HG03108 (cell line): Measurements from ENCODE around the gene CEACAM20.
A peak's percentile ranks its signal among the peaks of the same experiment; 100 is the strongest.
"Not testable (repeated sequence)": the region's sequence is repeated elsewhere in the genome, so short reads cannot be mapped to it uniquely, and the experiment has no call there.

Experiments
- ATAC-seq: cut with Tn5 transposase; IDR thresholded peaks from one replicate; pipeline ENCODE4 v1.9.1; 2021; ENCODE audit warnings: moderate library complexity; ENCODE audit not compliant: unreplicated experiment

The CEACAM20 gene

DNA sequence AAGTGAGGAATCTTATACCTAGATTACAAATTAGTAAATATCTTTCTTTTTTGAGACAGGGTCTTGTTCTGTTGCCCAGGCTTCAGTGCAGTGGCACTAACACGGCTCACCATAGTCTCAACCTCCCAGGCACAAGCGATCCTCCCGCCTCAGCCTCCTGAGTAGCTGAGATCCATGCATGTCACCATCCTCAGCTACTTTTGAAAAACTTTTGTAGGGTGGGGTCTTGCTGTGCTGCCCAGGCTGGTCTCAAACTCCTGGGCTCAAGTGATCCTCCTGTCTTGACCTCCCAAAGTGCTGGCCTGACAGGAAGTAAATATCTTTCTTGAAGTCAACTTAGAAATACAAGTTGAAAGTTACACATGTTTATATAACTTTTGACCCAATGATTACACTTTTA, 20.0 kb upstream of the CEACAM20 start:
- no peak for ATAC-seq

DNA sequence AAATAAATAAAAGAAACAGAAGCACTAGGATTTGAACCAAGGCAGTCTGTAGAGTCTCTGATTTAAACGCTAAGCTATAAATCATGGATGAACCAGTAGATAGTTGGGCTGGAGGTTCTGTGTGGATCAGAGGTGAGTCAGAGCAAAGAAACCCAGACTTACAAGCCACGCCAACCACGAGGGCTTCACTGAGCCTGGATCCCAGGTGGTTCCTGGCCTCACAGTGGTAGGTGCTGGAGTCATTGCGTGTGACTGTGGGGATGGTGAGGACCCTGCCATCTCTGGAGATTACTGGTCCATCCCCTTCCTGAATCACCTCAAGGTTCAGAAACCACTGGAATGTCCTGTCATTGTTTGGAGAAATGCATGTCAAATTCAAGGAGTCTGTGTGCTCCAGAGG, 19.3 kb upstream of the CEACAM20 start:
- no peak for ATAC-seq

DNA sequence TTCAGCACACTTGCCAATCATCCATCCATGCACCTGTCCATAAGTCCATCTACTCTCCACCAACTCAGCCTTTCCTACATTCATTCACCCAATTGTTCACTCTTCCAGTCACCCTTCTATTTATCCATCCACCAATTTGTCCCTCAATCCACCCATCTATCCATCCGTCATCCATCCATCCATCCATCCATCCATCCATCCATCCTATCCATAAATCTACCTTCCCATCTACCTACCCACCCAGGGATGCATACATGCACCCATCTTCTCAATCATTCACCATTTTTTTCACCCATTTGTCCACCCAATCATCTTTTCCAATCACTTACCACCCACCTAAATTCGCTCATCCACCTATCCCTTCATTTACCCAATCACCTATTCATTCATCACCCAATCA, 14.6 kb upstream of the CEACAM20 start:
- ATAC-seq = no peak

DNA sequence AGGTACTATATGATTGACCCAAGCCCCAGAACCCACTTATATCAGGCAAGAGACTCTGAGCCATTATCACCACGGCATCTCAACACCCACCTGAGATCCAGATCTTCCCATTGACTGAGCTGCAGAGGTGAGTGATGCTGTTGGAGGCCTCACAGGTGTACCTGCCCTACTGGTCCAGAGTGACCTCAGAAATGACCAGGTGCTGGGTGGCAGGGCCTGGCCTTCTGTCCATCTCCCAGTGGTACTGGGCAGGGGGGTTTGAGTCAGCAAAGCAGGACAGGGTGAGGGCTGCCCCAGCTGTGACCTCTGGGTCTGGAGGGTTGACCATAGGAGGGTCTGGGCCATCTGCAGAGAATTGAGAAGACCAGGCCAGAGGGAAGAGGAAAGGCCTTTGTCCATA, 13.2 kb upstream of the CEACAM20 start:
- ATAC-seq = no peak

DNA sequence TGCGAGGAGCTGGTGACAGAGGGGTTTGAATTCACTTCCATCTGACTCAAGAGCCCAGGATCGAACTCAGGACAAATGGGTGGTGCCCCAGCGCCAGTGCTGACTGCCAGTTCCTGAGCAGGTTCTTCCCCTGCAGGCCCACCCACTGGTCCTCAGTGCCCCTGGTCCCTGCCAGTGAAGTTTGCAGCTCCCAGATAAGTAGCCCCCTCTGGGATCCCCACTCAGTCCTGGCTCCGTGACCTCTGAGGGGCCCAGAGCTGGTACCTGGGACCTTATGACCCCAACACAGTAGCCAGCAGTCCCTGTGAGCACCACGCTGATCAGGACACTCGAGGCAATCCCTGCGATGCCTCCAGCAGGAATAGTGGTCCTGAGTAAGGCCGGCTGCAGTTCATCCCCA, 11.3 kb upstream of the CEACAM20 start:
- ATAC-seq = no peak

DNA sequence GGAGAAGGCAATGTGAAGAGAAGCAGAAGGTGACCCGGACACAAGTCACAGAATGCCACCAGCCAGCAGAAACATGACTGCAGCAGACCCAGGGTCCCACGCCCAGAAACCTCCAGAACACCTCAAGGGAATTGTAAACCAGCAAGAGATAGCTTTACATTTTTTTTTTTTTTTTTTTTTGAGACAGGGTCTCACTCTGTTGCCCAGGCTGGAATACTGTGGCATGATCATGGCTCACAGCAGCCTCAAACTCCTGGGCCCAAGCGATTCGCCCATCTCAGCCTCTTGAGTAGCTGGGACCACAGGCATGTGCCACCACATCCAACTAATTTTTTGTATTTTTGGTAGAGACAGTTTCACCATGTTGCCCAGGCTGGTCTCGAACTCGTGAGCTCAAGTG, 10.5 kb upstream of the CEACAM20 start:
- no peak for ATAC-seq

DNA sequence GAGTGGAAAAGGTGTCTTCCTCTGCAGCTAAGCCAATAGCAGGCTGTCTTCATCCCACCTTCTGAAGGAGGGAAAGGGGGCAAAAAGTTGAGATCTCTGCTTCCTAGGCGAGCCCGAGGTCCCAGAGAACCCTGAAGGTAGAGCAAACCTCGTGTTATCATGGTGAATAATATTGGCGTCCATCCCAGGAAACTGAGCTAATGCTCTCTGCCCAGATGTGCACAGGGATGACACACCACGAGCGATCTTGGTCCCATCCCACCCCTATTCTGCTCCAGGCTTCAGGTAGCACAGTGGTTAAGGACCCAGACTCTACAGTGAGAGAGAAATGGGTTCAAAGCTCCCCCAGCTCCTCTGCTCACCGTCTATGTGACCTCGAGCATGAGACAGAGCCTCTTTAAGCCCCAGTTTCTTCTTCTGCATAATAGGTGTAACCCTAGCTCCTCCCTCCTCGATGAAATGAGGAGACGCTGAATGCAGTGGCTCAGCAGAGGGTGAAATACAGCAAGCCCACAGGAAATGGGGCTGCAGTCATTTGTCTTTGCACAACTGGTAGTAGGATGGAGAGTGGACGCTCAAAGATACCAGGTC, 9.9 kb upstream of the CEACAM20 start:
- no peak for ATAC-seq

DNA sequence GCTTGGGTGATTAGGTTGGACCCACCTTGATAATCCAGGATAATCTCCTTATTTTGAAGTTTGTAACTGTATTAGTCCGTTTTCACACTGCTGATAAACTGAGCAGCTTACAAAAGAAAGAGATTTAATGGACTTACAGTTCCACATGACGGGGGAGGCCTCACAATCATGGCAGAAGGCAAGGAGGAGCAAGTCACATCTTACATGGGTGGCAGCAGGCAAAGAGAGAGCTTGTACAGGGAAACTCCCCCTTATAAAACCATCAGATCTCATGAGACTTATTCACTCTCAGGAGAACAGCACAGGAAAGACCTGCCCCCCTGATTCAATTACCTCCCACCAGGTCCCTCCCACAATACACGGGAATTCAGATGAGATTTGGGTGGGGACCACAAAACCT, 5.9 kb upstream of the CEACAM20 start:
- ATAC-seq = not testable (repeated sequence)

DNA sequence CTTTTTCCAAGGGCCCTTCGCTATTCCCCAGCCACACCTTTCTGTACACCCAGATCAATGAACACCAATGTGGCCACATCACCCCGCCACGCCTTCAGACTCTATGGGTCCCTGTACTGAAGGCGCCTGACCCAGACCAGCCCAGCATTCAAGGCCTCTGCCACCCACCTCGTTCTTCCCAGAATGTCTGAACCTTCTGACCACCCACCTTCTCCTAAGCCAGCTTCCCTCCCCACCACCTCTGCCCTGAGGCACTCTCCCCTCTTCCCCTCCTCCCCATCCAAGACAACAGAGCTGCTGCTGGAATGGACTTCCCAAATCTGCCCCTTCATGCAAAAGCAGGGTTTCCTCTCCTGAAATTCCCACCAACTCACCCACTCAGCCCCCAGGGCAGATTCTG, 3.3 kb upstream of the CEACAM20 start:
- ATAC-seq = no peak

DNA sequence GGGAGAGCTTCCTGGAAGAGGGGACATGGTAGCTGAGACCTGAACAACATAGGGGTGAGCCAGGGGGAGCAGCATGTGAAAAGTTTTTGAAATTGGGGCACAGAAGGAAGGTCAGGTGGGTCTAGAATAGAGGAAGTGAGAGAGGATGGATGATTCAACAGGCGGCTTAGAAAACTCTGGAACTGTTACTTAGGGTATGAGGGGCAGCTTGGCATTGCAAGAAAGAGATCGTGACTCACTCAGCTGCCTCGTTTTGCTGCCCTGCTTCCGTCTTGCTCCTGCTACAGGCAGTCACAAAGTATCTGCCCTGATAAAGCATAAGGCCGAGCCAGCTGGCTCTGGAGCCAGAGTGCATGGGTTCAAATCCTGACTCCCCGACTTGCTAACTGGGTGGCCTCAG, 1.3 kb upstream of the CEACAM20 start:
- ATAC-seq = no peak

DNA sequence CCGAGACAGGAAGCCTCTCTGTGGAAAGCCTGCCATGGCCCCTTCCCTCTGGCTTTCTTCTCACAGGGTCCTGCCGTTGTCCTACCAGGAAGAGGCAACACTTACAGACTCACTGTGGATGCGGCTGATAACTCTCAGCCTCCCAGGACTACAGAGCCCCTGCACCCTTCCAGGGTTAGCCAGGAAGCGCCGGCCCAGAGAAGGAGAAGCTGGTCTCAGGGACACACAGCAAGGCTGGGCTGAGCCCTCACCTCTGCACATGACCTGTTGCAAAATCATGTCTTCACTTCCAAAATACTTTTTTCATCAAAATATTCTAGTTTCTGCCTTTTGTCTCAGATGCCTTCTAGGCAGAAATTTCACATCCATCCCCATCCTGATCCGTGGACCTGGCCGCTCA, 1.9 kb downstream of the CEACAM20 start:
- no peak for ATAC-seq

DNA sequence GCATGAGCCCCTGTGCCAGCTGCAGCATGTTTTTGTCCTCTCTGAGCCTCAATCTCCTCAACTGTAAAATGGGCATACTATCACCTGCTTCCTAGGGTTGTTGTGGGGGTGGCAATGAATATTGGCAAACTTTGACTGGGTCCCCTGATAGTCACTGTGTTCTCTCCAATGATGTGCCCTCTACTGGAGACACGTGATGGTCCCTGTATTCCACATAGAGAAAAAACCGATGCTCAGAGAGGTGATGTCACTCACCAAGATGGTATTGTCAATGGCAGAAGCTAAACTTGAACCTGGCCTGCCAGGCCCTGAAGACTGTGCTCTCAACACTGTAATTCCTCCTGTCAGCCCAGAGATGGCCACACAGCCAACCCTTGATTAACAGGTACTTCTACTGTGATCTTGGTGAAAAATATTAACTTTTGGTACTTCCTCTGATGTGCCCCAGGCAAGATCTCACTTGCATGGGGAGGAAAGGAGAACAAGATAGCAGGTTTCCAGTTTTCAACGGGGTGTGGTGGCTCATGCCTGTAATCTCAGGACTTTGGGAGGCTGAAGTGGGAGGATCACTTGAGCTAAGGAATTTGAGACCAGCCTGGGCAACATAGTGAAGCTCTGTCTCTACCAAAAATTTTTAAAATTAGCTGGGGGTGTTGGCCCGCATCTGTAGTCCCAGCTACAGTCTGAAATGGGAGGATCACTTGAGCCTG, 3.6 kb downstream of the CEACAM20 start:
- no peak for ATAC-seq

DNA sequence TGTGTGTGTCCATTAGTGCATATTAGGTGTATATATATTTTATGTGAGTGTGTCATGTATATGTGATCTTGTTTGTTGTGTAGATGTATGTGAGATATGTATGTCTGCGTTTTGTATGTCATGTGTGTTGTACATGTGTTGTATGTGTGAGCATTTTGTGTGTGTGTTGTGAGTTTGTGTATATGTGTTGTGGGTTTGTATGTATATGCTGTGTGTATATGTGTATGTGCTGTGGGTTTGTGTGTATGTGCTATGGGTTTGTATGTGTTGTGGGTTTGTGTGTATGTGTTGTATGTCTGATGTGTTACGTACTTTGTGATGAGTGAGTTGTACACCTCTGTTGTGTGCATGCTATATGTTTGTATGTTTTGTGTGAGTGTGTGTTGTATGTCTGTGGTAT, 8.1 kb downstream of the CEACAM20 start:
- ATAC-seq = no peak

DNA sequence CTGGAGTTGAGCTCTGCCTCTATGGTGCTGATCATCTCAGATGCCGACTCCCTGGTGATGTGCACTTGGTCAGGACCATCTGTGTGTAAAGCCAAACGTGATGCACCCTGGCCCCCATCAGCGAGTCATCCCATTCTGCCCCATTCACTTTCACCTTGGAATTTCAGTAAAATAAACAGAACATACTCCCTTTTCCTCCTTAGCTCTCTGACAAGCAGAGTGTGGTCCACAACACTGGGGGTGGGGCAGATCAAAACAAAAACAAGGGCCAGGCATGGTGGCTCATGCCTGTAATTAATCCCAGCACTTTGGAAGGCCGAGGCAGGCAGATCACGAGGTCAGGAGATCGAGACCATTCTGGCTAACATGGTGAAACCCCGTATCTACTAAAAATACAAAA, 12.3 kb downstream of the CEACAM20 start:
- ATAC-seq = no peak

DNA sequence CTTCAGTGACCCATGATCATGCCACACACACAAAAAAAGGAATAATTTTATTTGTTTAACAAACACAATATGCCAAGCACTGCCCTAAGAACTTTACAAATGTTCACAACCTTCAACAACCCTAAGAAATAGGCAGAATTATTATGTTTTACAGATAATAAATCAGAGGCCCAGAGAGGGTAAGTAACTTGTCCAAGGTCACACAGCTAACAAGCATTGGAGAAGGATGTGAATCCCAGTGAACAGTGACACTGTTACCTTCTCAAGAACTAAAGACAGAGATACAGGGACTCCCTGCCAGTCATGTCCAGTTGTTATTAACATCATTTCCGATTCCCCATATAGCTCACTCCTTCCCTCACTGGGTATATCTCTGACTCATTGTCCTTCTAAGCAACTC, 13.6 kb downstream of the CEACAM20 start:
- ATAC-seq = no peak

DNA sequence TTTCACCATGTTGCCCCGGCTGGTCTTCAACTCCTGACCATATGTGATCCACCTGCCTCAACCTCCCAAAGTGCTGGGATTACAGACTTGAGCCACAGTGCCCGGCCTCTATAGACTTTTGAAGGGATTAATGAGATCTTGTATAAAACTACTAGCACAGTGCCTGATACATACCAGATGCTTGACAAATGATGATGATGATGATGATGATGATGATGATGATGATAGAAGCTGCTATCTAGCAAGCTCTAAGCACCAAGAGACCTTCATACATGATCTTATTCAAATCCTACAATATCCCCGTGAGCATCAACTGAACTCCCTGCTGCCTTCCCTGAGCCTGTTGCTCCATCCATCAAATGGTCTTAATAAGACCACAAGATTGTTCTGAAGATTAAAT, 14.4 kb downstream of the CEACAM20 start:
- ATAC-seq = no peak

DNA sequence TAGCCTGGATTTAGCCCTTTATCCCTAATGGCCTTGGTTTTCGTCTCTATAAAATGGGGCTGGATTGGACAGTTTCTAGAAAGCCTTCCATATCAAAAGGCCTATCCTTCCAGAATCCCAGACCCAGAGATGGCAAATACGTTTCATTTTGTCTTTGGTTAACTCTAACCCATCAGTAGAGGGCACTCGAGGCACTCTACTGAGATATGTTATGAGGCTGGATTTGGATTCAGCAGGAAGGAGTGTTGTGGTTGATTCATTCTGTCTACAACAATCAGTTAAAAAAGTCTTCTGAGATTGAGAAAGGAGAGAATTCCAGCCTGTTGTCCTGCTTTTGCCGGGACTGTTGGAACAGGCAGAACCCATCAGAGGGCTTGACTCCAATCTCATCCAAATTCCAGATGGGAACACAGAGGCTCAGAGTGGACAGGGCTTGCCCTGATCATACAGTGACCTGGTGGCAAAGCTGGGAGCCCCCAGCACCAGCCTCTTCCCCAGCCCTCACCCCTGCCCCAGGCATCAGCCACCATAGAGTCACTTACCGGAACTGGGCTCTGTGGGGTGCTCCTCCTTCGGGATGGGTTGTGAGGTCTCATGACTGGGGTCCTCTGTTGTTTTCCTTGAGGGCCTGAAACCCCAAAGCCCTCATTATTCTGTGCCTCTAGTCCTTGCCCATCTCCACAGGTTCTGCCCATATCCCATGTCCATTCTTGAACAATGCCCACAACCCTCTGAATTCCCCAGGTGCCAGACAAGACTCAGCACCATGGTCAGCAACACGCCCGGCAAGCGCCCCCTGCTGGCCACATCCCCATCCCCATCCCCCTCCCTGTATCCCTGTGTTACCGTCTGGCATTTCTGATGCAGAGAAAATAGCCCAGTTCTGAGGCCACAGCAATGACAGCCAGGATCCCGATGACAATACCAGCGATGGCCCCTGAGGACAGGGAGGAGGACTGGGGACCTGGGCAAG, 16.9 kb downstream of the CEACAM20 start:
- ATAC-seq = no peak

DNA sequence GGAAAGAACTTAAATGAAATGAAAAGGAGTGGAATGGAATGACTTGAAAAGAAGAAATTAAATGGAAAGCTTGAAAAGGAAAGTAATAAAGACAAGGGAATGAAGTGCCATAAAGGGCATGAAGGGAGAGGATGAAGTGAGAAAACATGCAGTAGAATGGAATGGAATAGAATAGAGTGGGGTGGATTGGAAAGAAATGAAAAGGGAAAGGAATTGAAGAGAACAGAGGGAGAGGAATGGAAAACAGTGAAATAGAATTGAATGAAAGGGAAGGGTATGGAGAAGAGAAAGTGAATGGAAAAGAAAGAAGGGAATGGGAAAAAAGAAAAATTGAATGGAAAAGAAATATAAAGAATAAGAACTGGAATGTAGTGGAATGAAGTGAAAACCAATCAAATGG, 20.0 kb downstream of the CEACAM20 start:
- ATAC-seq = no peak

DNA sequence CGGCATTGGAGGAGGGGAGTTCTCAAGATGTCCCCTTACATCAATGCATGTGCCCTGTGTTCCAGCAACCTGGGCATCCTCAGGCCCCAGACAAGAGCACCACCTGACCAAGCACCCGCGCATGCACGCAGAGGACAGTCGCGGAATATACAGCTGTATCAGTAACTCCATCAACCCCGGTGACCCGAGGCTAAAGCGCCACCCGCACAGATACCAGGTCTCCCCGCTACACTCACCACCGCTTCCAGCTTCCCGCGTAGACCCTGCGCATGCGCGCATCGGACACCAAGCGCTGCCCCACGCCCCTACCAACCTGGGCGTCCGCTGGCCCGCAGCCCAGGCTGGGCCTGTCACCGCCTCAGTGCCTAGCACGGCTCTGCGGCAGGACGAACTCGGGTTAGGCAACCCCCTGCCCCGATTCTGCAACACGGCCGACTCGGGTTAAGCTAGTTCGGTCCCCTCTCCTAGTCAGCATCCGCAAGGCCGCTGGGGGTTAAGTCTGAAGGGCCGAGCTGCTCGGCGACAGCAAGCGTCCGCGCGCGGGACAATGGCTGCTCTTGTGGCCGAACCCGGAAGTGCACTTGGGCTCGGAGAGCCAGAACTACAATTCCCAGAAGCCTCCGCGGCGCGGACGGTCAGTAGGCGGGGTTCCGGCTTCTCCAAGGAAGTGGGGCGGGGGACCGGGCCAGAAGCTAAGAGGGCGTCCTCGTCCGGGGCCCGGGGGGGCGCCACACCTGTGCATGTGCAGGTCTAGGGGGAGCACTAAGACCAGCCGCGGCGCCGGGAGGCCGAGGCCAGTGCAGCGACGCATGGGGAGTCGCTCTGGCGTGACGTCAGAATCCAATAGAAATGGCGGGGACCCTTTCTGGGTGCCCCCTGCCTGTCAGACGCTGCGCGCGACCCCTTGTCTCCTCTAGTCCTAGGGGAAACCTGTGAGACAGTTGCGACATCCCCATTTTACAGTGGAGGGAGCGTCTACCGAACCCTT, 29.2 kb downstream of the CEACAM20 start, which contains the start of gene ZNF180:
ZNF180 (minus strand) TSS at position 561 of the 988 bp plus-strand sequence. CDS start 3,188 bp downstream, outside the sequence.
- ATAC-seq = peak; percentile 88

DNA sequence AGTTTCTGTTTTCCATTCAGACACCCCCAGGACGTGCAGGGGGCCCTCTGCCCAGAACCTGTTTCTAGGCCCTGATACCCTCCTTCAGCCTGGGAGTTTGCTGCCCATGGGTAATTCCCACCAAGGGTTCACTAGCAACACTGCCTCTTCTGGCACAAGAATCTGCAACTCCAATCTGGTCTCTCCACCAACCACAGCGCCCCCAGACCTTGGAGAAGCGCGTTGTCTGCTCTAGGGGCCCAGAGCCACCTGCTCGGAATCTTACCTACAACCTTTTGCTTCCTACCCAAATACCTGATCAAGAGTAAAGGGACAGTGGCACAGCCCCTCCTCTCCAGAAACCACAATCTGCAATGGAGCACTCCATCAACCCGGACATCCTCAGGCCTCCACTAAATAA, 29.9 kb downstream of the CEACAM20 start:
- no peak for ATAC-seq

DNA sequence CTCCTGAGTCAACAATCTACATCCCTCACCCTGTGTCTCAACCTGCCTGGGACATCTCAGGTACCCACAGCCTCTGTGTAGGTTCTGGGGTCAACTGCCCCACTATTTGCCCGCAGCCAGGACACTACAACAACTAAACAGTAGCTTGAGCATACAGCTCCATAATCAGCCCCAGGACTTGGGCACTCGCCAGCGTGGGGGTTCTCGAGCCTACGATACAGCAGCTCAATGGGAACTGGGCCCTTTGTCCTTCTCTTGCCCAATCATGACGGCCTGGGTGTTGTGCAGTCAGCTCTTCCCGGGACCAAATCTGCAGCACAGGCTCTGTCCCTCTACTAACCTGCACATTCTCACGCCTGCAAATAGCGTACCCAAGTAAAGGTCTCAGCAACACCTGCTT, 30.5 kb downstream of the CEACAM20 start:
- ATAC-seq = no peak
